ENCODE data around the gene ALPL. TPM values are rescaled to one million over a fixed set of nuclear protein-coding genes. Genes with fewer than 3 reads are reported as not detected.

ALPL gene
- polyA plus RNA-seq, 3 donors, result not detected

DNA sequence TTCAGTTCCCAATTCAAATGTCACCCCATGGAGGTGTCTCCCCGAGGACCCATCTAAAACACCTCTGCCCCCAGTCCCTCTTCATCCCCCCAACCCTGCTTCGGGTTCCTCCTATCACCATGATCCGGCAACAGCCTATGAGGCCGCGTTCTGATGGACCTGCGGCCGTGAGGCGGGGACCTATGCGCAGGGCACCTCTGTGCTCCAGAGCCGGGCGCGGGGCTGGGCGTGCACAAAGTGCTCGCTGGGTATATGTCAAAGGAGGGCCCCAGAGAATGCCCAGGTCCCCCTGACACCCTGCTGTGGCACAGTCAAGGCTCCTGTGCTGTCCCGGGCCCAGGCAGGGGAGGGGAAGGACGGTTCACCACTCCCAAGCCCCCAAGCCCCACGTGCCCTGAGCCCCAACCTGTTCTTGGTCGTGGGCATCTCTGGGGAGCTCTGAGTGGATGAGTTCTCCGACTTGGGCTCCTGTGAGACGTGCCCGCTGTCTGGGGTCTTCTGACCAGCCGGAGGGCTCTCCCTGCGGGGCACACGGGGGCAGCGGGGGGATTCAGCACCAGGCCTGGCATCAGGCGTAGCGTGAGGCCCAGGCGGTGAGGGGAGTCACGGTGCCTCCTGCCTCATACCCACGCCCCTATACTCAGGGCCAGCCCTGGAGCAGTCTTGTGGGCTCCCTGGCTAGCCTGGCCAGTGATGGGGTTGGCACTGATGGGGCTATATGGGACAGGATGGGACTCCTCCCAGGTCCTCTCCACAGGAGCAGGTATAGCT lies 92.2 kb downstream of the ALPL start:
- Histone ChIP-seq H3K36me3 (replicated peaks in 1 of 2; ENCODE audit: control insufficient read depth in 1 of 2, insufficient read depth in 2 of 2, low read length in 2 of 2) (no peaks in the 10 kb centered on the region), H3K4me3 (replicated peaks in 1 of 3; ENCODE audit: low read depth in 2 of 3, low read length in 3 of 3) (no peak overlapping the region), H3K9me3 (replicated peaks in 1 of 2; ENCODE audit: control insufficient read depth in 1 of 2, insufficient read depth in 1 of 2, low read length in 2 of 2) (no peaks in the 10 kb centered on the region), H3K27ac (ENCODE audit: low read depth in 1 of 2, low read length in 2 of 2) (no peak overlapping the region), H3K79me2 (ENCODE audit: insufficient read depth, low read length) (no peaks in the 10 kb centered on the region), H4K20me1 (ENCODE audit: insufficient read depth, low read length) (no peaks in the 10 kb centered on the region), H2AFZ (ENCODE audit: insufficient read depth, low read depth, low read length, poor library complexity, severe bottlenecking) (no peak overlapping the region), H3K4me2 (replicated peaks; ENCODE audit: extremely low read depth, low read length, poor library complexity, severe bottlenecking) (no peak overlapping the region), H3K27me3 (ENCODE audit: control insufficient read depth in 2 of 2, insufficient read depth in 2 of 2, low read length in 2 of 2) (no peaks in the 10 kb centered on the region), H3K9ac (ENCODE audit: insufficient read depth, low read length, poor library complexity, severe bottlenecking) (no peak overlapping the region), H3K4me1 (ENCODE audit: control insufficient read depth in 1 of 2, insufficient read depth in 2 of 2, low read length in 2 of 2) (no peaks in the 10 kb centered on the region)
- peaks cover 0 to 6% (median 3%) of the 10 kb centered on the region in 3 donors for H3K27me3 Mint-ChIP-seq (ENCODE audit: low read depth in 3 of 3)
- H3K4me1 Mint-ChIP-seq, result no peaks in the 10 kb centered on the region
- H3K36me3 Mint-ChIP-seq, result no peaks in the 10 kb centered on the region
- H3K4me3 Mint-ChIP-seq, result no peak overlapping the region
- WGBS (ENCODE audit: insufficient coverage), result 93% methylated on average over 26 of the region's 30 CpGs
- intact Hi-C loops (cut with micrococcal nuclease), result no loop called here
- H3K9me3 Mint-ChIP-seq, result no peaks in the 10 kb centered on the region
- no peak for DNase-seq
- H3K27ac Mint-ChIP-seq, result no peak overlapping the region
- TF ChIP-seq, protein P1, sequence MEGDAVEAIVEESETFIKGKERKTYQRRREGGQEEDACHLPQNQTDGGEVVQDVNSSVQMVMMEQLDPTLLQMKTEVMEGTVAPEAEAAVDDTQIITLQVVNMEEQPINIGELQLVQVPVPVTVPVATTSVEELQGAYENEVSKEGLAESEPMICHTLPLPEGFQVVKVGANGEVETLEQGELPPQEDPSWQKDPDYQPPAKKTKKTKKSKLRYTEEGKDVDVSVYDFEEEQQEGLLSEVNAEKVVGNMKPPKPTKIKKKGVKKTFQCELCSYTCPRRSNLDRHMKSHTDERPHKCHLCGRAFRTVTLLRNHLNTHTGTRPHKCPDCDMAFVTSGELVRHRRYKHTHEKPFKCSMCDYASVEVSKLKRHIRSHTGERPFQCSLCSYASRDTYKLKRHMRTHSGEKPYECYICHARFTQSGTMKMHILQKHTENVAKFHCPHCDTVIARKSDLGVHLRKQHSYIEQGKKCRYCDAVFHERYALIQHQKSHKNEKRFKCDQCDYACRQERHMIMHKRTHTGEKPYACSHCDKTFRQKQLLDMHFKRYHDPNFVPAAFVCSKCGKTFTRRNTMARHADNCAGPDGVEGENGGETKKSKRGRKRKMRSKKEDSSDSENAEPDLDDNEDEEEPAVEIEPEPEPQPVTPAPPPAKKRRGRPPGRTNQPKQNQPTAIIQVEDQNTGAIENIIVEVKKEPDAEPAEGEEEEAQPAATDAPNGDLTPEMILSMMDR (IDR thresholded peaks at IDR 0.05), result no peak

DNA sequence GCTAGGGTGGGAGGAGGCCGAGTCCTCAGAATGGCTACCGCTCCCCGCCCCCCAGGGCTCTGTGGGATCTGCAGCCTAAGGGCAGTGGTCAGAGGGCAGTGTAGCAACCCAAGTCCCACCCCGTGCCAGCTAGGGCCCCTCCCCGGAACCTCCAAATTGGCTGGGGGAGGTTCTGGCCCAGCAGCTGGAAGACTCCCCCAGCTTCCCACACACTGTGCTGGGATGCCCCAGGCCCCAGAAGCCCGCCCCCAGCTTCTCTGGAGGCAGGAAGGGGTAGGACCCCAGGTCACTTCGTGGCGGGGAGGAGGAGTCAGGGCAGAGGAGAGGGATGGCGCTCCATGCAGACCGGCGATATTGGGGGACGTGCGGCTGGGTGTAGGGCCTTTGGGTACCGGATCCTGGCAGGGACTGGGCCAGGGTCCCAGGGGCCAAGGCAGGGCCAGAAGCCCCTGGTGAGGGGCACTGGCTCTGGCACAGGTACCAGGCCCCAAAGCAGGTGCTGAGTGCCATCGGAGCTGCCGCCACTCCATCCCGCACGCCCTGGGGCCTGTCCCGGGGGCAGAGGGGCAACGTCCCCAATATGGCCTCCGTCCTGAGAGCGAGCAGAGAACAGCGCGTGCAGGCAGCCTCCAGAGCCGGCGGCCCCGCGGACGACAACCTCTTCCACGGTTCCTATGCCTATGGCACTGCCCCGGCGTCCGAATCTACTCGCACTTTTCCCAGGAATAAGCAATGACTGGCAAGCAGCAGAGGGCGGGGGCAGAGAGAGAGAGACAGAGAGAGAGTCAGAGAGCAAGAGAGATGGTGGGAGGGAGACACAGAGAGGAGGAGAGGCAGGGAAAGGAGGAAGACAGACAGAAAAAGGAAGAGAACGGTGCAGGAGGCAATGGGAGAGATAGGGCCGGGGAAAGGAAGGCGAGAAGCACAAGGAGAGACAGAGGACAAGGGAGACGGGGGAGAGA lies 94.2 kb downstream of the ALPL start:
- no peak overlapping the region for H3K4me3 Mint-ChIP-seq
- H3K27me3 ChIP-seq (ENCODE audit: control insufficient read depth in 2 of 2, insufficient read depth in 2 of 2, low read length in 2 of 2), result no peaks in the 10 kb centered on the region
- 91% methylated on average over 34 of the region's 39 CpGs for WGBS (ENCODE audit: insufficient coverage)

More for the DNA sequence above, 94.2 kb downstream of the ALPL start:
- TF ChIP-seq, protein P1 (IDR thresholded peaks at IDR 0.05), result no peak
- Mint-ChIP-seq H3K27me3 (ENCODE audit: low read depth in 3 of 3) (peaks cover 7 to 10% (median 8%) of the 10 kb centered on the region in 3 donors), H3K4me1 (peaks cover 8% of the 10 kb centered on the region), H3K36me3 (no peaks in the 10 kb centered on the region), H3K9me3 (no peaks in the 10 kb centered on the region), H3K27ac (no peak overlapping the region)
- intact Hi-C loops (cut with micrococcal nuclease), result no loop called here
- no peaks in the 10 kb centered on the region for H3K36me3 ChIP-seq (replicated peaks in 1 of 2; ENCODE audit: control insufficient read depth in 1 of 2, insufficient read depth in 2 of 2, low read length in 2 of 2)
- no peak overlapping the region for H2AFZ ChIP-seq (ENCODE audit: insufficient read depth, low read depth, low read length, poor library complexity, severe bottlenecking)
- peaks cover 4 to 6% of the 10 kb centered on the region in 2 donors for H3K4me1 ChIP-seq (ENCODE audit: control insufficient read depth in 1 of 2, insufficient read depth in 2 of 2, low read length in 2 of 2)
- H4K20me1 ChIP-seq (ENCODE audit: insufficient read depth, low read length), result no peaks in the 10 kb centered on the region
- no peak overlapping the region for H3K4me2 ChIP-seq (replicated peaks; ENCODE audit: extremely low read depth, low read length, poor library complexity, severe bottlenecking)
- DNase-seq, result no peak
- no peak overlapping the region for H3K4me3 ChIP-seq (replicated peaks in 1 of 3; ENCODE audit: low read depth in 2 of 3, low read length in 3 of 3)
- no peaks in the 10 kb centered on the region for H3K9me3 ChIP-seq (replicated peaks in 1 of 2; ENCODE audit: control insufficient read depth in 1 of 2, insufficient read depth in 1 of 2, low read length in 2 of 2)
- H3K9ac ChIP-seq (ENCODE audit: insufficient read depth, low read length, poor library complexity, severe bottlenecking), result no peak overlapping the region
- no peaks in the 10 kb centered on the region for H3K79me2 ChIP-seq (ENCODE audit: insufficient read depth, low read length)
- H3K27ac ChIP-seq (ENCODE audit: low read depth in 1 of 2, low read length in 2 of 2), result no peak overlapping the region
